Measurements from ENCODE around the gene NGEF.

GRCh38 chr2:232839411-232840079 is 173.5 kb downstream of the NGEF start:
- TF ChIP-seq CTCF (conservative IDR thresholded peaks at IDR 0.05) (no peak), ZFX (IDR thresholded peaks at IDR 0.05) (no peak)
